ENCODE results near the gene GPC6.

Gene GPC6

DNA sequence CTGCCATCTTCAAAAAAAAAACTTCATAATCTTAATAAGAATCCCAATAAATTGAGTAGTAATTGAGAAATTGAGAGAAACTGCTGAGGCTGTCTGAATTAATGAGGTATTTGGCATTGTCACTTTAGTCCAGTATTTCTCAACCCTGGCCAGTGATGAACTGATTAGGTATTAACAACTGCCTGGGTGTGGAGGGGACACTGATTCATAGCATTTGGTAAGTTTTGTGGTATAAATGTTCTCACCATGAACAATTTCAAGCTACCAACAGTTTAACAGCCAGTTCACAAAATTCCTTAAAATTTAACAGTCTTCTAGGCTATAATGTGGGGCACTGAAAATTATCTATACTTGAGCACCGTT is 18.3 kb downstream of the GPC6 start:
- Histone ChIP-seq H3K27ac (peak overlapping the region; percentile 43; the same call in 1 of the 2 replicates), H3K36me3 (ENCODE audit: insufficient read depth) (no peaks in the 10 kb centered on the region), H4K20me1 (ENCODE audit: insufficient read depth) (no peaks in the 10 kb centered on the region), H3K4me3 (IDR thresholded peaks at IDR 0.05; ENCODE audit: insufficient read depth, low read depth, low read length) (no peak overlapping the region), H3K4me2 (peak overlapping the region; percentile 71), H3K4me1 (ENCODE audit: low read depth, poor library complexity, severe bottlenecking) (peaks cover 31% of the 10 kb centered on the region), H2AFZ (ENCODE audit: low read depth) (no peak overlapping the region), H3K27me3 (ENCODE audit: insufficient read depth, low read depth) (no peaks in the 10 kb centered on the region), H3K9ac (peak overlapping the region; percentile 11; the same call in 1 of the 2 replicates), H3K79me2 (ENCODE audit: insufficient read depth, low read depth) (peaks cover 7% of the 10 kb centered on the region; the same call in 1 of the 2 replicates)
- TF ChIP-seq CTCF (conservative IDR thresholded peaks at IDR 0.05; ENCODE audit: low read depth, low read length) = no peak

- Histone ChIP-seq H3K4me1 (ENCODE audit: low read depth, poor library complexity, severe bottlenecking) (peaks cover 31% of the 10 kb centered on the region), H3K27me3 (ENCODE audit: insufficient read depth, low read depth) (no peaks in the 10 kb centered on the region), H3K36me3 (ENCODE audit: insufficient read depth) (no peaks in the 10 kb centered on the region), H3K4me3 (IDR thresholded peaks at IDR 0.05; ENCODE audit: insufficient read depth, low read depth, low read length) (no peak overlapping the region), H3K4me2 (no peak overlapping the region), H3K27ac (no peak overlapping the region), H4K20me1 (ENCODE audit: insufficient read depth) (no peaks in the 10 kb centered on the region), H2AFZ (ENCODE audit: low read depth) (no peak overlapping the region), H3K79me2 (ENCODE audit: insufficient read depth, low read depth) (peaks cover 4% of the 10 kb centered on the region; the same call in 1 of the 2 replicates), H3K9ac (no peak overlapping the region)
- TF ChIP-seq CTCF (conservative IDR thresholded peaks at IDR 0.05; ENCODE audit: low read depth, low read length) = no peak
Measured at GRCh38 chr13:93246069-93246468, 19.5 kb downstream of the GPC6 start.

DNA sequence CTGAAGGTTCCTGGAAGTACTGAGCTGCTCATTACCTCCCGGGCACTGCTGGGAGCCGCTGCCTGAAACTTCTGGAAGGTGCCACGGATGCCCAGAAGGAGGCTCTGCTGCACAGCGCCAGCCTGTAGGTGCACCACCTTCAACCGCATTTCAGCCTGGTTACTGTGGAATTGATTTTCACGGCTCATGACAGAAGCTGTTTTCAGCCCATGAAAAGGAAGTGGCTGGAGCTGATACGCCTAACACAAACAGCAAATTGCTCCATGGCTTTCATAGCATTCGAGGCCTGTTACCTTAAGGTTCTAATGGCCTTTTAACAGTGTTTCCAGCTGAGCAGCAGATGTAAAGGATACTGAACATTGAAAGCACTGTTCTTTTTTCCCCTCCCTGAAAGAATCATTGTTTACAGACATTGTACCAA is 22.0 kb downstream of the GPC6 start:
- no peak overlapping the region for H3K27ac ChIP-seq
- H3K36me3 ChIP-seq (ENCODE audit: insufficient read depth) = no peaks in the 10 kb centered on the region
- no peaks in the 10 kb centered on the region for H3K27me3 ChIP-seq (ENCODE audit: insufficient read depth, low read depth)
- no peak overlapping the region for H3K9ac ChIP-seq
- peaks cover 4% of the 10 kb centered on the region; the same call in 1 of the 2 replicates for H3K79me2 ChIP-seq (ENCODE audit: insufficient read depth, low read depth)
- H4K20me1 ChIP-seq (ENCODE audit: insufficient read depth) = no peaks in the 10 kb centered on the region
- no peak for TF ChIP-seq CTCF (conservative IDR thresholded peaks at IDR 0.05; ENCODE audit: low read depth, low read length)
- no peak overlapping the region for H3K4me3 ChIP-seq (IDR thresholded peaks at IDR 0.05; ENCODE audit: insufficient read depth, low read depth, low read length)
- H3K4me1 ChIP-seq (ENCODE audit: low read depth, poor library complexity, severe bottlenecking) = peaks cover 23% of the 10 kb centered on the region
- H2AFZ ChIP-seq (ENCODE audit: low read depth) = no peak overlapping the region
- H3K4me2 ChIP-seq = no peak overlapping the region

GRCh38 chr13:93249364-93250306 is 23.0 kb downstream of the GPC6 start:
- TF ChIP-seq CTCF (conservative IDR thresholded peaks at IDR 0.05; ENCODE audit: low read depth, low read length) = no peak
- H2AFZ ChIP-seq (ENCODE audit: low read depth) = no peak overlapping the region
- H3K27ac ChIP-seq = no peak overlapping the region
- H3K27me3 ChIP-seq (ENCODE audit: insufficient read depth, low read depth) = no peaks in the 10 kb centered on the region
- no peak overlapping the region for H3K4me3 ChIP-seq (IDR thresholded peaks at IDR 0.05; ENCODE audit: insufficient read depth, low read depth, low read length)
- no peaks in the 10 kb centered on the region for H3K36me3 ChIP-seq (ENCODE audit: insufficient read depth)
- H3K9ac ChIP-seq = no peak overlapping the region
- peaks cover 27% of the 10 kb centered on the region for H3K4me1 ChIP-seq (ENCODE audit: low read depth, poor library complexity, severe bottlenecking)
- peaks cover 4% of the 10 kb centered on the region; the same call in 1 of the 2 replicates for H3K79me2 ChIP-seq (ENCODE audit: insufficient read depth, low read depth)
- H4K20me1 ChIP-seq (ENCODE audit: insufficient read depth) = no peaks in the 10 kb centered on the region
- no peak overlapping the region for H3K4me2 ChIP-seq
